HCT116 (cell line): ENCODE data around the gene TMEM125. TPM values are rescaled to one million over a fixed set of nuclear protein-coding genes. Genes with fewer than 3 reads are reported as not detected.

Source experiments
- ATAC-seq: fragments of 200-7000 bp; cut with Tn5 transposase; 2 replicates; pipeline ENCODE4 v1.9.1; 2020; ENCODE audit warnings: mild to moderate bottlenecking, moderate library complexity
- BruUV-seq: library from RNA; stranded (reverse); fragments of 400-500 nt; replicated peaks from 2 replicates; lab custom pipeline; 2021; lab: Mats Ljungman, UMichigan
- CTCF ChIA-PET: fragments of 300-600 bp; sonication (Branson Sonifier 250); formaldehyde crosslinking; loops from one replicate; lab custom pipeline; 2021; ENCODE audit warnings: antibody characterized with exemption; lab: Charles Lee
- POLR2A ChIA-PET: fragments of 300-600, 350-600 bp; sonication (Branson Sonifier 250); formaldehyde crosslinking; loops from one replicate; lab custom pipeline; 2021; ENCODE audit warnings: antibody characterized with exemption; lab: Charles Lee
- RAD21 ChIA-PET, 2 experiments: fragments of 300-600 bp; sonication (Branson Sonifier 250); formaldehyde crosslinking; loops; one replicate each; lab custom pipeline; 2023; ENCODE audit warnings: low total read pairs in 2 of 2; ENCODE audit not compliant: uncharacterized antibody in 2 of 2, unreplicated experiment in 2 of 2, low non-redundant PET in 1 of 2; lab: Charles Lee
- DNase-seq: peaks from one replicate; pipeline ENCODE4 v3.0.0-alpha.2; 2010; ENCODE audit warnings: low read depth, low spot score
- H2AFZ ChIP-seq: fragments of 200-600 bp; shearing (Covaris generic), sonication (generic); 2 replicates; pipeline ENCODE4 v1.6.1; 2017; ENCODE audit warnings: low read depth, mixed run types, mixed read lengths, antibody characterized with exemption, low read length; ENCODE audit not compliant: poor library complexity, severe bottlenecking
- H3K27ac ChIP-seq: 2 replicates; pipeline ENCODE4 v1.5.1; 2012; ENCODE audit warnings: low read depth, low read length
- H3K27me3 ChIP-seq: fragments of 200-600 bp; sonication (generic); 2 replicates; pipeline ENCODE4 v1.6.1; 2016; ENCODE audit warnings: mixed run types, low read length, mixed read lengths; ENCODE audit not compliant: insufficient read depth
- H3K36me3 ChIP-seq, 2 experiments: fragments of 200-500 bp in 1 of 2; fragments of 200-600 bp in 1 of 2; sonication (Bioruptor generic) in 1 of 2; sonication (generic) in 1 of 2; 2 replicates each; pipeline versions ENCODE4 v1.5.1 to v1.6.1; 2014 to 2016; ENCODE audit warnings: low read length in 2 of 2, inconsistent platforms in 1 of 2, mixed read lengths in 1 of 2, mixed run types in 1 of 2; ENCODE audit not compliant: insufficient read depth in 2 of 2, control insufficient read depth in 1 of 2
- H3K4me1 ChIP-seq, 2 experiments: fragments of 200-600 bp in 1 of 2; sonication (generic) in 1 of 2; 2 replicates each; pipeline versions ENCODE4 v1.5.1 to v1.6.1; 2012 to 2017; ENCODE audit warnings: low read length in 2 of 2, inconsistent platforms in 1 of 2, mild to moderate bottlenecking in 1 of 2, mixed read lengths in 1 of 2, mixed run types in 1 of 2, moderate library complexity in 1 of 2; ENCODE audit not compliant: insufficient read depth in 2 of 2, control insufficient read depth in 1 of 2
- H3K4me2 ChIP-seq: fragments of 200-600 bp; sonication (generic); 2 replicates; pipeline ENCODE4 v1.6.1; 2017; ENCODE audit warnings: mixed run types, low read length, mixed read lengths
- H3K4me3 ChIP-seq, 2 experiments: fragments of 200-600 bp in 1 of 2; sonication (generic) in 1 of 2; replicated peaks in 1 of 2; 2 replicates each; pipeline ENCODE4 v1.5.1; 2011 to 2016; ENCODE audit warnings: low read length in 2 of 2, control low read depth in 1 of 2, low read depth in 1 of 2, mild to moderate bottlenecking in 1 of 2, mixed read lengths in 1 of 2, mixed run types in 1 of 2
- H3K79me2 ChIP-seq: fragments of 200-600 bp; sonication (generic); 2 replicates; pipeline ENCODE4 v1.6.1; 2017; ENCODE audit warnings: mild to moderate bottlenecking, mixed run types, low read length, moderate library complexity, mixed read lengths; ENCODE audit not compliant: insufficient read depth
- H3K9ac ChIP-seq: fragments of 200-600 bp; sonication (generic); 2 replicates; pipeline ENCODE4 v1.6.1; 2016; ENCODE audit warnings: low read length, mixed read lengths
- H3K9me2 ChIP-seq: fragments of 200-600 bp; sonication (generic), shearing (Covaris generic); 2 replicates; pipeline ENCODE4 v1.6.1; 2017; ENCODE audit warnings: mixed run types, mild to moderate bottlenecking, moderate library complexity; ENCODE audit not compliant: insufficient read depth
- H3K9me3 ChIP-seq, 2 experiments: fragments of 200-500 bp in 1 of 2; fragments of 200-600 bp in 1 of 2; sonication (Bioruptor generic) in 1 of 2; sonication (generic) in 1 of 2; 2 replicates each; pipeline ENCODE4 v1.6.1; 2014 to 2017; ENCODE audit warnings: low read length in 2 of 2, mixed read lengths in 2 of 2, inconsistent platforms in 1 of 2, low read depth in 1 of 2, mild to moderate bottlenecking in 1 of 2, mixed run types in 1 of 2, moderate library complexity in 1 of 2; ENCODE audit not compliant: control insufficient read depth in 1 of 2, insufficient read depth in 1 of 2
- H4K20me1 ChIP-seq: fragments of 200-600 bp; sonication (generic), shearing (Covaris generic); 2 replicates; pipeline ENCODE4 v1.6.1; 2017; ENCODE audit warnings: mixed run types, mild to moderate bottlenecking, moderate library complexity; ENCODE audit not compliant: insufficient read depth
- CBX3 ChIP-seq: IDR thresholded peaks from 2 replicates; pipeline ENCODE4 v1.6.1; 2012; ENCODE audit warnings: low read depth
- CEBPB ChIP-seq: IDR thresholded peaks from 2 replicates; pipeline ENCODE4 v1.6.1; 2012; ENCODE audit warnings: low read depth
- RAD21 ChIP-seq: IDR thresholded peaks from 2 replicates; pipeline ENCODE4 v1.6.1; 2012; ENCODE audit warnings: low read depth, mild to moderate bottlenecking
- SP1 ChIP-seq: IDR thresholded peaks from 2 replicates; pipeline ENCODE4 v1.6.1; 2012; ENCODE audit warnings: low read depth
- YY1 ChIP-seq: IDR thresholded peaks from 2 replicates; pipeline ENCODE4 v1.6.1; 2011; ENCODE audit warnings: low read length, low read depth, moderate library complexity, mild to moderate bottlenecking; ENCODE audit not compliant: insufficient replicate concordance; ENCODE audit errors: extremely low read depth
- intact Hi-C: fragments of 100-400 bp; cut with micrococcal nuclease; formaldehyde crosslinking; loops from 2 replicates; pipeline ENCODE4 v1.10.0; 2022
- total RNA-seq: library from RNA; stranded (reverse); gene quantifications from one replicate; pipeline ENCODE4 v1.2.1, GENCODE V29; 2021; ENCODE audit not compliant: unreplicated experiment
- TF ChIP-seq, protein P1 (sequence below): IDR thresholded peaks from 2 replicates; pipeline ENCODE4 v1.6.1; 2012; ENCODE audit warnings: low read depth
- TF ChIP-seq, protein P2 (sequence below): IDR thresholded peaks from 2 replicates; pipeline ENCODE4 v1.6.1; 2011; ENCODE audit warnings: mild to moderate bottlenecking, low read length, moderate library complexity; ENCODE audit not compliant: insufficient replicate concordance; ENCODE audit errors: extremely low read depth
- TF ChIP-seq, protein P3 (sequence below): IDR thresholded peaks from 2 replicates; pipeline ENCODE4 v1.6.1; 2012

The TMEM125 gene
- total RNA-seq, 1 experiment from 2014 or later, result 13.9 TPM

DNA sequence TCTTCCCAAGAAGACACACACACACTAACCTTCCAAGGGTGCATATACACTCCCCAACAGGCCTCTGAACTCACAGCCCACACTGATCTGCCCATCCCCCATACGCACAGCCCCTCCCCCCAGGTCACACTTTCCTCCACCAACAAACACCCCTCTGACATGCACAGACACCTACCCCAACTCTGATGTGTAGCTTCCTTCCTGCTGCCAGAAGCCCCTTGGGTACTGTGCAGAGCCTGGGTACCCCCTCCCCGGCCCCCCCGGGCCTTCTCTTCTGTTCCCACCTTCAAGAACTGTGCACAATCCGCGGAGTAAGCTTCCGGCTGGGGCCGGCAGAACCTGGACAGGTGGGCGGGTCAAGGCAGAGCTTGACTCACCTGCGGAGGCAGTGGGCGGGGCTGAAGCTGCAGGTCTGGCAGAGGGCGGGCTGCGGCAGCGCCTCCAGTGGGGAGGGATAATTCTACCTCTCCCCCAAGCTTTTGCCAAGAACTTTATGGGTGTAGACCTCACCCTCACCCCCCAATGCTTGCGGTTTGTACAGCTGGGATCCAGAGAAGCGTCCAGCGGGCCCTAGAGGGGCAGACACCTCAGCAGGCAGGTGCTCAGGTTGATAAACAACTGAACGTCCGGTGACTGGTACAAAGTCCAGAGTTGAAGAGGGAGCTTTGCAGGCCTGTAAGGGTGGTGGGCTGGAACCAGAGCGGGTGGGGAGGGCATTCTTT lies 15.6 kb downstream of the TMEM125 start, which contains the start of gene C1orf210 (continued):
- TF ChIP-seq, protein P1, sequence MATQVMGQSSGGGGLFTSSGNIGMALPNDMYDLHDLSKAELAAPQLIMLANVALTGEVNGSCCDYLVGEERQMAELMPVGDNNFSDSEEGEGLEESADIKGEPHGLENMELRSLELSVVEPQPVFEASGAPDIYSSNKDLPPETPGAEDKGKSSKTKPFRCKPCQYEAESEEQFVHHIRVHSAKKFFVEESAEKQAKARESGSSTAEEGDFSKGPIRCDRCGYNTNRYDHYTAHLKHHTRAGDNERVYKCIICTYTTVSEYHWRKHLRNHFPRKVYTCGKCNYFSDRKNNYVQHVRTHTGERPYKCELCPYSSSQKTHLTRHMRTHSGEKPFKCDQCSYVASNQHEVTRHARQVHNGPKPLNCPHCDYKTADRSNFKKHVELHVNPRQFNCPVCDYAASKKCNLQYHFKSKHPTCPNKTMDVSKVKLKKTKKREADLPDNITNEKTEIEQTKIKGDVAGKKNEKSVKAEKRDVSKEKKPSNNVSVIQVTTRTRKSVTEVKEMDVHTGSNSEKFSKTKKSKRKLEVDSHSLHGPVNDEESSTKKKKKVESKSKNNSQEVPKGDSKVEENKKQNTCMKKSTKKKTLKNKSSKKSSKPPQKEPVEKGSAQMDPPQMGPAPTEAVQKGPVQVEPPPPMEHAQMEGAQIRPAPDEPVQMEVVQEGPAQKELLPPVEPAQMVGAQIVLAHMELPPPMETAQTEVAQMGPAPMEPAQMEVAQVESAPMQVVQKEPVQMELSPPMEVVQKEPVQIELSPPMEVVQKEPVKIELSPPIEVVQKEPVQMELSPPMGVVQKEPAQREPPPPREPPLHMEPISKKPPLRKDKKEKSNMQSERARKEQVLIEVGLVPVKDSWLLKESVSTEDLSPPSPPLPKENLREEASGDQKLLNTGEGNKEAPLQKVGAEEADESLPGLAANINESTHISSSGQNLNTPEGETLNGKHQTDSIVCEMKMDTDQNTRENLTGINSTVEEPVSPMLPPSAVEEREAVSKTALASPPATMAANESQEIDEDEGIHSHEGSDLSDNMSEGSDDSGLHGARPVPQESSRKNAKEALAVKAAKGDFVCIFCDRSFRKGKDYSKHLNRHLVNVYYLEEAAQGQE, result no peak
- peak; percentile 51 for TF ChIP-seq SP1

DNA sequence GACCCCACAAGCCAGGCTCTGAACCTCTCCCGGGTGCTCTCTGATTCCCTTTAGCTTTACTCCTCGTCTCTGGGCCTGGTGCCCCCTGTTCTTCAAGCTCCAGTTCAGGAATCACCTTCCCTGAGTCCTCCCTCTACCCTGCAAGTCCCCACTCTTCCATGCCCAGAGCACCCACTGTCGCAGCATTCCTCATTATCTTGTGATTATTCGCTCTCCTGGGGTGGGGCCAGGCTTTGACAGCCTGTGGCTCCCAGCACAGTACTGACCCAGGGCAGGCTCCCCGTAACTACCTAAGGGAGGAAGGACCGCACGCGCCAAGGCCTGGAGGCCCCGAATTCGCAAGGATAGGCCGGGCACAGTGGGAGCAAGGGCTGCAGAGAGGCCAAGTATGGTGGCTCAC lies 16.3 kb downstream of the TMEM125 start:
- ChIA-PET RAD21 (interaction anchor here in 1 of 2 experiments (0.7 to 1.5 kb wide), 3 partner anchors 46 to 128 kb away, joined by 3 to 4 read pairs (median 3); partner anchors contain the start of gene CDC20), POLR2A (interaction anchor here (0.6 to 1.5 kb wide), 6 partner anchors 9 to 103 kb away, joined by 3 to 12 read pairs (median 4); partner anchors contain the start of genes CDC20 and ELOVL1), CTCF (interaction anchor here (0.9 to 1.6 kb wide), 9 partner anchors 8 to 212 kb away, joined by 3 to 15 read pairs (median 5); partner anchors contain the start of gene CDC20)
- H2AFZ ChIP-seq, result no peak overlapping the region
- no peak for ATAC-seq
- H3K4me2 ChIP-seq, result peak overlapping the region; percentile 89
- no peaks in the 10 kb centered on the region for H3K79me2 ChIP-seq
- TF ChIP-seq, protein P1, result no peak
- TF ChIP-seq CBX3, result no peak
- TF ChIP-seq, protein P2, sequence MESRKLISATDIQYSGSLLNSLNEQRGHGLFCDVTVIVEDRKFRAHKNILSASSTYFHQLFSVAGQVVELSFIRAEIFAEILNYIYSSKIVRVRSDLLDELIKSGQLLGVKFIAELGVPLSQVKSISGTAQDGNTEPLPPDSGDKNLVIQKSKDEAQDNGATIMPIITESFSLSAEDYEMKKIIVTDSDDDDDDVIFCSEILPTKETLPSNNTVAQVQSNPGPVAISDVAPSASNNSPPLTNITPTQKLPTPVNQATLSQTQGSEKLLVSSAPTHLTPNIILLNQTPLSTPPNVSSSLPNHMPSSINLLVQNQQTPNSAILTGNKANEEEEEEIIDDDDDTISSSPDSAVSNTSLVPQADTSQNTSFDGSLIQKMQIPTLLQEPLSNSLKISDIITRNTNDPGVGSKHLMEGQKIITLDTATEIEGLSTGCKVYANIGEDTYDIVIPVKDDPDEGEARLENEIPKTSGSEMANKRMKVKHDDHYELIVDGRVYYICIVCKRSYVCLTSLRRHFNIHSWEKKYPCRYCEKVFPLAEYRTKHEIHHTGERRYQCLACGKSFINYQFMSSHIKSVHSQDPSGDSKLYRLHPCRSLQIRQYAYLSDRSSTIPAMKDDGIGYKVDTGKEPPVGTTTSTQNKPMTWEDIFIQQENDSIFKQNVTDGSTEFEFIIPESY, result no peak
- no peak for TF ChIP-seq CEBPB
- TF ChIP-seq, protein P3, sequence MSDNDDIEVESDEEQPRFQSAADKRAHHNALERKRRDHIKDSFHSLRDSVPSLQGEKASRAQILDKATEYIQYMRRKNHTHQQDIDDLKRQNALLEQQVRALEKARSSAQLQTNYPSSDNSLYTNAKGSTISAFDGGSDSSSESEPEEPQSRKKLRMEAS, result no peak
- TF ChIP-seq YY1, result no peak
- TF ChIP-seq RAD21, result no peak
- intact Hi-C loops, result no loop called here
- H3K36me3 ChIP-seq, result 0 out of 4 replicates have a peak, but pooled peaks cover 0 to 2% of the 10 kb centered on the region in 2 experiments
- no peaks in the 10 kb centered on the region for H3K9me3 ChIP-seq
- no peaks in the 10 kb centered on the region for H3K9me2 ChIP-seq
- no TSS peak for BruUV-seq
- H3K27ac ChIP-seq, result peak overlapping the region; percentile 55; the same call in 1 of the 2 replicates
- peaks cover 14 to 27% of the 10 kb centered on the region in 2 experiments; a peak in 3 of 4 replicates for H3K4me1 ChIP-seq
- peak overlapping the region; percentile 70 to 72; a peak in 3 of 4 replicates for H3K4me3 ChIP-seq
- no peak for DNase-seq
- H4K20me1 ChIP-seq, result no peaks in the 10 kb centered on the region
- 0 out of 2 replicates have a peak, but pooled peaks cover 3% of the 10 kb centered on the region for H3K27me3 ChIP-seq
- H3K9ac ChIP-seq, result peak overlapping the region; percentile 56
